ENCODE results near the gene SYNE2. TPM values are rescaled to one million over a fixed set of nuclear protein-coding genes. Genes with fewer than 3 reads are reported as not detected.
A peak's percentile ranks its signal among the peaks of the same experiment; 100 is the strongest.
"Not testable (repeated sequence)": the region's sequence is repeated elsewhere in the genome, so short reads cannot be mapped to it uniquely, and the experiment has no call there.

The SYNE2 gene
- polyA plus RNA-seq, 5 donors = 69.7 to 101 (median 93.6) TPM

- no peak for DNase-seq
Observed at GRCh38 chr14:64074961-64075612, 222.3 kb downstream of the SYNE2 start.

GRCh38 chr14:64075613-64076005 is 222.8 kb downstream of the SYNE2 start:
- DNase-seq = no peak

GRCh38 chr14:64080452-64080851 is 227.6 kb downstream of the SYNE2 start:
- no peak for DNase-seq

- no peak for DNase-seq
Observed at GRCh38 chr14:64081174-64081746, 228.5 kb downstream of the SYNE2 start.

GRCh38 chr14:64082837-64083236 is 230.0 kb downstream of the SYNE2 start:
- no peak for DNase-seq

GRCh38 chr14:64088647-64088964 is 235.8 kb downstream of the SYNE2 start:
- DNase-seq = no peak

- DNase-seq = no peak
Observed at GRCh38 chr14:64089920-64090319, 237.1 kb downstream of the SYNE2 start.

GRCh38 chr14:64091217-64091616 is 238.4 kb downstream of the SYNE2 start:
- no peak for DNase-seq

- no peak for DNase-seq
Observed at GRCh38 chr14:64092338-64092737, 239.5 kb downstream of the SYNE2 start.

- DNase-seq = no peak
Observed at GRCh38 chr14:64092940-64093339, 240.1 kb downstream of the SYNE2 start.

GRCh38 chr14:64095620-64096019 is 242.8 kb downstream of the SYNE2 start:
- peak in 1 of 2 donors; percentile 27 for DNase-seq

- no peak for DNase-seq
Observed at GRCh38 chr14:64098120-64098519, 245.3 kb downstream of the SYNE2 start.

GRCh38 chr14:64107438-64107837 is 254.6 kb downstream of the SYNE2 start:
- no peak for DNase-seq

GRCh38 chr14:64109819-64110554 is 257.2 kb downstream of the SYNE2 start:
- DNase-seq = no peak

GRCh38 chr14:64110802-64111201 is 258.0 kb downstream of the SYNE2 start:
- DNase-seq = no peak

GRCh38 chr14:64112867-64113678 is 260.3 kb downstream of the SYNE2 start:
- DNase-seq = no peak

GRCh38 chr14:64114166-64114565 is 261.4 kb downstream of the SYNE2 start:
- DNase-seq = no peak

- no peak for DNase-seq
Observed at GRCh38 chr14:64114796-64115195, 262.0 kb downstream of the SYNE2 start.

GRCh38 chr14:64115401-64115800 is 262.6 kb downstream of the SYNE2 start:
- DNase-seq = no peak

- no peak for DNase-seq
Observed at GRCh38 chr14:64117671-64118402, 265.0 kb downstream of the SYNE2 start.

GRCh38 chr14:64118403-64118742 is 265.6 kb downstream of the SYNE2 start:
- not testable (repeated sequence) for DNase-seq

GRCh38 chr14:64118892-64119291 is 266.1 kb downstream of the SYNE2 start:
- DNase-seq = no peak

All from right lung (tissue), 5 donors.